DND-41 (cell line): Measurements from ENCODE around the gene SERPINA3.

Source experiments
- EZH2 ChIP-seq: IDR thresholded peaks from 3 replicates; pipeline ENCODE4 v1.6.1; 2012; ENCODE audit warnings: borderline replicate concordance, low read depth, mild to moderate bottlenecking, moderate library complexity, low read length, inconsistent platforms; ENCODE audit not compliant: severe bottlenecking
- TF ChIP-seq, protein P1 (sequence below): IDR thresholded peaks from 2 replicates; pipeline ENCODE4 v1.5.1; 2012; ENCODE audit warnings: borderline replicate concordance, low read length, moderate library complexity, mild to moderate bottlenecking; ENCODE audit not compliant: poor library complexity, severe bottlenecking; ENCODE audit errors: extremely low read depth

- TF ChIP-seq, protein P1, sequence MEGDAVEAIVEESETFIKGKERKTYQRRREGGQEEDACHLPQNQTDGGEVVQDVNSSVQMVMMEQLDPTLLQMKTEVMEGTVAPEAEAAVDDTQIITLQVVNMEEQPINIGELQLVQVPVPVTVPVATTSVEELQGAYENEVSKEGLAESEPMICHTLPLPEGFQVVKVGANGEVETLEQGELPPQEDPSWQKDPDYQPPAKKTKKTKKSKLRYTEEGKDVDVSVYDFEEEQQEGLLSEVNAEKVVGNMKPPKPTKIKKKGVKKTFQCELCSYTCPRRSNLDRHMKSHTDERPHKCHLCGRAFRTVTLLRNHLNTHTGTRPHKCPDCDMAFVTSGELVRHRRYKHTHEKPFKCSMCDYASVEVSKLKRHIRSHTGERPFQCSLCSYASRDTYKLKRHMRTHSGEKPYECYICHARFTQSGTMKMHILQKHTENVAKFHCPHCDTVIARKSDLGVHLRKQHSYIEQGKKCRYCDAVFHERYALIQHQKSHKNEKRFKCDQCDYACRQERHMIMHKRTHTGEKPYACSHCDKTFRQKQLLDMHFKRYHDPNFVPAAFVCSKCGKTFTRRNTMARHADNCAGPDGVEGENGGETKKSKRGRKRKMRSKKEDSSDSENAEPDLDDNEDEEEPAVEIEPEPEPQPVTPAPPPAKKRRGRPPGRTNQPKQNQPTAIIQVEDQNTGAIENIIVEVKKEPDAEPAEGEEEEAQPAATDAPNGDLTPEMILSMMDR, result no peak
- no peak for TF ChIP-seq EZH2
Observed at GRCh38 chr14:94568186-94568585, 44.0 kb upstream of the SERPINA3 start.
